ENCODE measurements around the gene NTMT1. TPM values are rescaled to one million over a fixed set of nuclear protein-coding genes. Genes with fewer than 3 reads are reported as not detected.
A peak's percentile ranks its signal among the peaks of the same experiment; 100 is the strongest.

Gene NTMT1
- total RNA-seq, 4 donors from 2014 or later: 23.9 to 30.6 (median 27.5) TPM

GRCh38 chr9:129604766-129605163 lies 21.2 kb upstream of the NTMT1 start:
- peaks cover 0 to 45% (median 25%) of the 10 kb centered on the region in 4 donors for H3K4me1 ChIP-seq
- H3K27ac ChIP-seq: no peak overlapping the region
- no peaks in the 10 kb centered on the region for H3K9me3 ChIP-seq
- no peak for DNase-seq (ENCODE audit: low spot score in 2 of 2)
- H3K27me3 ChIP-seq: no peaks in the 10 kb centered on the region
- no peak overlapping the region for H3K4me3 ChIP-seq
- 65 to 69% methylated on average over 8 of the region's 8 CpGs for WGBS, 2 donors
- TF ChIP-seq POLR2A (IDR thresholded peaks at IDR 0.05): no peak
- no peak for TF ChIP-seq EP300 (IDR thresholded peaks at IDR 0.05)
- TF ChIP-seq CTCF (IDR thresholded peaks at IDR 0.05): no peak
- no peaks in the 10 kb centered on the region for H3K36me3 ChIP-seq

- peaks cover 0 to 58% (median 34%) of the 10 kb centered on the region in 4 donors for H3K4me1 ChIP-seq
These were observed 19.6 kb upstream of the NTMT1 start for GRCh38 chr9:129606161-129607026.

GRCh38 chr9:129607027-129607387 lies 19.0 kb upstream of the NTMT1 start:
- 67 to 74% methylated on average over 4 to 6 of the region's 6 CpGs for WGBS, 2 donors
- H3K27me3 ChIP-seq: no peaks in the 10 kb centered on the region
- H3K36me3 ChIP-seq: no peaks in the 10 kb centered on the region
- H3K4me1 ChIP-seq: peaks cover 0 to 64% (median 40%) of the 10 kb centered on the region in 4 donors
- peak overlapping the region; percentile 87 to 96 (median 93) for H3K27ac ChIP-seq
- no peak for DNase-seq (ENCODE audit: low spot score in 2 of 2)
- no peak overlapping the region for H3K4me3 ChIP-seq
- TF ChIP-seq EP300 (IDR thresholded peaks at IDR 0.05): no peak
- TF ChIP-seq POLR2A (IDR thresholded peaks at IDR 0.05): no peak
- no peak for TF ChIP-seq CTCF (IDR thresholded peaks at IDR 0.05)
- no peaks in the 10 kb centered on the region for H3K9me3 ChIP-seq

More at GRCh38 chr9:129606161-129607026, 19.6 kb upstream of the NTMT1 start:
- Histone ChIP-seq H3K4me3 (no peak overlapping the region), H3K27ac (peak overlapping the region; percentile 87 to 96 (median 93)), H3K36me3 (no peaks in the 10 kb centered on the region), H3K9me3 (no peaks in the 10 kb centered on the region), H3K27me3 (no peaks in the 10 kb centered on the region)
- WGBS, 2 donors: 56 to 68% methylated on average over 14 to 15 of the region's 15 CpGs
- peak in 1 of 2 donors; percentile 48 for DNase-seq (ENCODE audit: low spot score in 2 of 2)
- peak in 1 of 2 donors; percentile 41 for TF ChIP-seq EP300 (IDR thresholded peaks at IDR 0.05)
- TF ChIP-seq POLR2A (IDR thresholded peaks at IDR 0.05): no peak

- TF ChIP-seq CTCF (IDR thresholded peaks at IDR 0.05): no peak
- no peak for TF ChIP-seq POLR2A (IDR thresholded peaks at IDR 0.05)
- TF ChIP-seq EP300 (IDR thresholded peaks at IDR 0.05): no peak
- Histone ChIP-seq H3K36me3 (no peaks in the 10 kb centered on the region), H3K9me3 (no peaks in the 10 kb centered on the region), H3K4me3 (no peak overlapping the region), H3K4me1 (peaks cover 0 to 69% (median 45%) of the 10 kb centered on the region in 4 donors), H3K27ac (peak overlapping the region; percentile 87 to 96 (median 93)), H3K27me3 (no peaks in the 10 kb centered on the region)
- no peak for DNase-seq (ENCODE audit: low spot score in 2 of 2)
- 79 to 83% methylated on average over 22 to 24 of the region's 27 CpGs for WGBS, 2 donors
These were observed 17.1 kb upstream of the NTMT1 start for GRCh38 chr9:129608561-129609481.

GRCh38 chr9:129609486-129610212 lies 16.3 kb upstream of the NTMT1 start:
- Histone ChIP-seq H3K4me3 (peak overlapping the region; percentile 40 to 73 (median 54)), H3K27ac (peak overlapping the region; percentile 87 to 96 (median 93)), H3K9me3 (no peaks in the 10 kb centered on the region), H3K4me1 (peaks cover 0 to 75% (median 49%) of the 10 kb centered on the region in 4 donors), H3K27me3 (no peaks in the 10 kb centered on the region), H3K36me3 (no peaks in the 10 kb centered on the region)
- 12 to 20% methylated on average over 13 to 17 of the region's 30 CpGs for WGBS, 2 donors
- DNase-seq (ENCODE audit: low spot score in 2 of 2): peak in 1 of 2 donors; percentile 47
- no peak for TF ChIP-seq CTCF (IDR thresholded peaks at IDR 0.05)
- no peak for TF ChIP-seq POLR2A (IDR thresholded peaks at IDR 0.05)
- no peak for TF ChIP-seq EP300 (IDR thresholded peaks at IDR 0.05)
